Ovary (tissue), 9 donors: Measurements from ENCODE around the gene DBF4B. TPM values are rescaled to one million over a fixed set of nuclear protein-coding genes. Genes with fewer than 3 reads are reported as not detected.

Experiments used
- DNase-seq, 5 donors: peaks; one replicate each; pipeline ENCODE4 v3.0.0-alpha.2; 2019 to 2020
- H3K27ac ChIP-seq, 2 donors: fragments of 200-600 bp; one replicate each; pipeline versions ENCODE4 v1.5.1 to v1.8.0; 2019 to 2022
- H3K27me3 ChIP-seq: fragments of 200-600 bp; one replicate; pipeline ENCODE4 v1.8.0; 2022
- H3K36me3 ChIP-seq: fragments of 200-600 bp; sonication (generic); one replicate; pipeline ENCODE4 v1.5.1; 2019
- H3K4me1 ChIP-seq: one replicate; pipeline ENCODE4 v1.8.1; 2013; ENCODE audit warnings: mild to moderate bottlenecking, moderate library complexity; ENCODE audit not compliant: insufficient read depth
- H3K4me3 ChIP-seq: fragments of 200-600 bp; sonication (generic); one replicate; pipeline ENCODE4 v1.5.1; 2017
- H3K9me3 ChIP-seq, 2 donors: fragments of 200-600 bp in 1 of 2; sonication (generic) in 1 of 2; one replicate each; pipeline versions ENCODE4 v1.5.1 to v1.8.1; 2013 to 2019; ENCODE audit warnings: mild to moderate bottlenecking in 1 of 2, moderate library complexity in 1 of 2
- EP300 ChIP-seq: sonication (generic); formaldehyde crosslinking; IDR thresholded peaks from one replicate; pipeline ENCODE4 v1.6.1; 2017; ENCODE audit warnings: antibody characterized with exemption
- POLR2A ChIP-seq: fragments of 450-650 bp; IDR thresholded peaks from one replicate; pipeline ENCODE4 v1.6.1; 2017; ENCODE audit warnings: antibody characterized with exemption, mild to moderate bottlenecking, moderate library complexity
- WGBS, 3 donors: extraction: QIAGEN DNeasy Blood & Tissue Kit in 1 of 3; methylation state at CpG; one replicate each; pipeline versions ENCODE4 v1.1.5 to v1.1.7; 2013 to 2017; 5-methylcytosine and 5-hydroxymethylcytosine counted together
- intact Hi-C, 4 donors: fragments of 100-400 bp; cut with DNase I; formaldehyde crosslinking; loops; one replicate each; pipeline versions ENCODE4 v1.11.0 to v1.15.1; 2022 to 2023
- polyA plus RNA-seq, 2 donors: library from polyadenylated mRNA; stranded (reverse); fragments of 200-250 nt in 1 of 2; fragments of 350-450 nt in 1 of 2; fragmentation: Illumina TruSeq in 1 of 2; extraction: RNeasy Lipid Tissue Mini Kit (QIAGEN cat#74804) in 1 of 2; gene quantifications; one replicate each; pipeline ENCODE4 v1.2.3, GENCODE V29; 2013 to 2014
- total RNA-seq, 7 donors: library from RNA; depleted of rRNA in 2 of 7; stranded (reverse); fragments of >200 nt in 2 of 7; fragmentation: NEBNext Ultra II Directional in 3 of 7; extraction: Animal tissue kit (Norgen Biotek cat#: 25700) in 3 of 7; gene quantifications; one replicate each; pipeline versions ENCODE4 v1.1.0 to v1.2.4, GENCODE V29; 2016 to 2023
- TF ChIP-seq, protein P1 (sequence below), 3 donors: fragments of 450-650 bp in 2 of 3; fragments of 200-600 bp in 1 of 3; IDR thresholded peaks; one replicate each; pipeline versions ENCODE4 v1.5.1 to v1.8.0; 2016 to 2022; ENCODE audit warnings: antibody characterized with exemption in 3 of 3, mild to moderate bottlenecking in 1 of 3
- donor health status: DM: no; HTN: no; CAD: no; lungs with moderate emphysema.
- donor health status: DM: no; HTN: no; CAD: no.
- donor health status: Bipolar disorder and iron deficiency.
- donor health status: DM: yes; HTN: yes; CAD: no.
- donor health status: DM: no; HTN: no; CAD: no.
- donor health status: DM: yes; HTN: yes; CAD: no.

Gene DBF4B
- total and polyA plus RNA-seq, 9 donors = 3.1 to 9.7 (median 6.7) TPM

GRCh38 chr17:44781551-44782325 lies 73.3 kb downstream of the DBF4B start:
- peak overlapping the region in 1 of 2 donors; percentile 16 for H3K27ac ChIP-seq
- H3K4me3 ChIP-seq = no peak overlapping the region
- WGBS, 3 donors = 34 to 47% (median 43%) methylated on average over 17 of the region's 17 CpGs
- TF ChIP-seq POLR2A (no peak), EP300 (no peak)
- TF ChIP-seq, protein P1, sequence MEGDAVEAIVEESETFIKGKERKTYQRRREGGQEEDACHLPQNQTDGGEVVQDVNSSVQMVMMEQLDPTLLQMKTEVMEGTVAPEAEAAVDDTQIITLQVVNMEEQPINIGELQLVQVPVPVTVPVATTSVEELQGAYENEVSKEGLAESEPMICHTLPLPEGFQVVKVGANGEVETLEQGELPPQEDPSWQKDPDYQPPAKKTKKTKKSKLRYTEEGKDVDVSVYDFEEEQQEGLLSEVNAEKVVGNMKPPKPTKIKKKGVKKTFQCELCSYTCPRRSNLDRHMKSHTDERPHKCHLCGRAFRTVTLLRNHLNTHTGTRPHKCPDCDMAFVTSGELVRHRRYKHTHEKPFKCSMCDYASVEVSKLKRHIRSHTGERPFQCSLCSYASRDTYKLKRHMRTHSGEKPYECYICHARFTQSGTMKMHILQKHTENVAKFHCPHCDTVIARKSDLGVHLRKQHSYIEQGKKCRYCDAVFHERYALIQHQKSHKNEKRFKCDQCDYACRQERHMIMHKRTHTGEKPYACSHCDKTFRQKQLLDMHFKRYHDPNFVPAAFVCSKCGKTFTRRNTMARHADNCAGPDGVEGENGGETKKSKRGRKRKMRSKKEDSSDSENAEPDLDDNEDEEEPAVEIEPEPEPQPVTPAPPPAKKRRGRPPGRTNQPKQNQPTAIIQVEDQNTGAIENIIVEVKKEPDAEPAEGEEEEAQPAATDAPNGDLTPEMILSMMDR (IDR thresholded peaks at IDR 0.05) = no peak
- H3K27me3 ChIP-seq = no peaks in the 10 kb centered on the region
- DNase-seq = peak in 2 of 5 donors; percentile 33 to 55
- H3K4me1 ChIP-seq = no peaks in the 10 kb centered on the region
- no peaks in the 10 kb centered on the region for H3K36me3 ChIP-seq
- no peaks in the 10 kb centered on the region for H3K9me3 ChIP-seq
- intact Hi-C loops = loop anchor here in 1 of 4 donors (5.0 kb wide), 1 partner anchor 346 kb away; no protein-coding TSS in a partner anchor

GRCh38 chr17:44782326-44782850 lies 73.9 kb downstream of the DBF4B start:
- DNase-seq = peak in 1 of 5 donors; percentile 19
- no peak overlapping the region for H3K4me3 ChIP-seq
- H3K36me3 ChIP-seq = no peaks in the 10 kb centered on the region
- H3K4me1 ChIP-seq = no peaks in the 10 kb centered on the region
- 22 to 24% (median 23%) methylated on average over 11 of the region's 11 CpGs for WGBS, 3 donors
- H3K9me3 ChIP-seq = no peaks in the 10 kb centered on the region
- no peak overlapping the region for H3K27ac ChIP-seq
- no peaks in the 10 kb centered on the region for H3K27me3 ChIP-seq
- TF ChIP-seq POLR2A = no peak
- TF ChIP-seq, protein P1 (IDR thresholded peaks at IDR 0.05) = no peak
- TF ChIP-seq EP300 = no peak
- intact Hi-C loops = loop anchor here in 1 of 4 donors (5.0 kb wide), 1 partner anchor 345 kb away; no protein-coding TSS in a partner anchor

DNA sequence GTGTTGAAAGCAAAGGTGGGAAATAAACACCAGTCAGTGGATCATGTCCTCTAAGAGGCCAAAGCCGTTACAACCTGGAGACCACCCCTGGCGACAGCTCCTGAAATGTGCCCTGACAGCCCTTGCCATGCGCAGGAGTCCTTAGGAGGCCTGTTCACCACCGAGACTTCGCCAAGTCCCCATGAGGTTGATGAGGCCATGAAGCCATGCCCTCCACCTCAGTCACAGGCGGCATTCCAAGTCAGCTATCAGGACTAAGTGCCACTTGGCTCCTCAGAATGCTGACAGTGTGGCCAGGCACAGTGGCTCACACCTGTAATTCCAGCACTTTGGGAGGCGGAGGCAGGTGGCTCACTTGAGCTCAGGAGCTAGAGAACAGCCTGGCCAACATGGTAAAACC lies 77.5 kb downstream of the DBF4B start:
- WGBS, 3 donors = 85 to 90% (median 86%) methylated on average over 7 of the region's 7 CpGs
- no peaks in the 10 kb centered on the region for H3K9me3 ChIP-seq
- no peak overlapping the region for H3K27ac ChIP-seq
- TF ChIP-seq, protein P1 (IDR thresholded peaks at IDR 0.05) = no peak
- TF ChIP-seq POLR2A (no peak), EP300 (no peak)
- H3K4me1 ChIP-seq = no peaks in the 10 kb centered on the region
- intact Hi-C loops = no loop called here
- no peaks in the 10 kb centered on the region for H3K36me3 ChIP-seq
- H3K4me3 ChIP-seq = no peak overlapping the region
- DNase-seq = peak in 1 of 5 donors; percentile 22
- no peaks in the 10 kb centered on the region for H3K27me3 ChIP-seq

DNA sequence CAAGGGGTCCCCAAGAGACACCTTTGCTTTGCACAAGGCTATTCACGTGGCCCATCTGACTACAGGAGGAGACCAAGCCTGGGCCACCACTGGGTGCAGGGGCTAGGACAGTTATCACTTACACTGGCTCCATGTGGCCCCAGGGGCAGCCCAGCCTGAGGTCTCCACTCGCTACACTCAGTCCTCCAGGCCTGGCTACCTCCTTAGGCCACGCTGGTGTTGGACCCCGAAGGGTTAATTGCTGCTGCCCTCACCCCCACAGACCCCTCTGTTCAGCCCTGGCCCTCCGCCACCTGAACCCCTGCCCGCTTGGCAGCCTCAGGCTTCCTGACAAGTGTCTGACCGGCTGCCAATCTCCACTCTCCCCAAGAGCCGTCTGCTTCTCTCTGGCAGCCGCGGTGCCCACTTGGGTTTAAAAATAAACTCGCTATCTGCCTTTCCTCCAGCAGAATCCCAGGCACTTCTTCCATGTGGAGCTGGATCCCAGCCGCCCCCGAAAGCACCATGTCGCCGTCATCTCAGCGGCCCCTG lies 78.2 kb downstream of the DBF4B start:
- H3K4me1 ChIP-seq = no peaks in the 10 kb centered on the region
- no peaks in the 10 kb centered on the region for H3K36me3 ChIP-seq
- TF ChIP-seq, protein P1 (IDR thresholded peaks at IDR 0.05) = no peak
- no peak for TF ChIP-seq POLR2A
- no peak for TF ChIP-seq EP300
- intact Hi-C loops = no loop called here
- H3K9me3 ChIP-seq = no peaks in the 10 kb centered on the region
- H3K27me3 ChIP-seq = no peaks in the 10 kb centered on the region
- WGBS, 3 donors = 30 to 47% (median 30%) methylated on average over 15 to 16 of the region's 16 CpGs
- no peak overlapping the region for H3K27ac ChIP-seq
- no peak overlapping the region for H3K4me3 ChIP-seq
- peak in 1 of 5 donors; percentile 36 for DNase-seq
